GM23338 (cell line): Measurements from ENCODE around the gene SPHKAP. TPM values are rescaled to one million over a fixed set of nuclear protein-coding genes. Genes with fewer than 3 reads are reported as not detected.

ENCODE experiments used
- ATAC-seq: fragments of 200-7000 bp; cut with Tn5 transposase; 3 replicates; pipeline ENCODE4 v1.9.1; 2020
- DNase-seq: peaks from one replicate; pipeline ENCODE4 v3.0.0-alpha.2; 2015; ENCODE audit warnings: low spot score
- H2AFZ ChIP-seq: fragments of 200-600 bp; sonication (generic); 2 replicates; pipeline ENCODE4 v1.8.0; 2016; ENCODE audit warnings: antibody characterized with exemption, mild to moderate bottlenecking, moderate library complexity
- H3F3A ChIP-seq: fragments of 200-600 bp; sonication (generic); replicated peaks from 2 replicates; pipeline ENCODE4 v1.8.0; 2017; ENCODE audit warnings: antibody characterized with exemption, mixed run types, low read depth
- H3K27ac ChIP-seq: fragments of 200-600 bp; sonication (generic); 2 replicates; pipeline ENCODE4 v1.6.1; 2016; ENCODE audit warnings: low read depth
- H3K27me3 ChIP-seq: fragments of 200-600 bp; sonication (generic); 2 replicates; pipeline ENCODE4 v1.8.0; 2016; ENCODE audit warnings: mild to moderate bottlenecking, mixed run types, moderate library complexity; ENCODE audit not compliant: insufficient read depth
- H3K36me3 ChIP-seq: fragments of 200-600 bp; sonication (generic); 2 replicates; pipeline ENCODE4 v1.8.0; 2016; ENCODE audit warnings: mild to moderate bottlenecking; ENCODE audit not compliant: insufficient read depth
- H3K4me1 ChIP-seq: fragments of 200-600 bp; sonication (generic); 2 replicates; pipeline ENCODE4 v1.8.0; 2016; ENCODE audit warnings: mild to moderate bottlenecking, moderate library complexity; ENCODE audit not compliant: insufficient read depth
- H3K4me2 ChIP-seq: fragments of 200-600 bp; sonication (generic); 2 replicates; pipeline ENCODE4 v1.7.1; 2017; ENCODE audit warnings: mixed run types
- H3K4me3 ChIP-seq: fragments of 200-600 bp; sonication (generic); 2 replicates; pipeline ENCODE4 v1.6.1; 2016; ENCODE audit warnings: mixed run types
- H3K79me2 ChIP-seq: fragments of 200-600 bp; sonication (generic); replicated peaks from 2 replicates; pipeline ENCODE4 v1.8.0; 2017; ENCODE audit warnings: mild to moderate bottlenecking; ENCODE audit not compliant: insufficient read depth
- H3K9me2 ChIP-seq: fragments of 200-600 bp; sonication (generic); 2 replicates; pipeline ENCODE4 v1.8.0; 2017; ENCODE audit not compliant: insufficient read depth
- H4K20me1 ChIP-seq: fragments of 200-600 bp; sonication (generic); replicated peaks from 2 replicates; pipeline ENCODE4 v1.8.0; 2017; ENCODE audit warnings: mild to moderate bottlenecking; ENCODE audit not compliant: insufficient read depth
- H3K27ac Mint-ChIP-seq: 2 replicates; pipeline ENCODE4 v1.8.0; 2020; ENCODE audit warnings: inconsistent platforms, mild to moderate bottlenecking, moderate library complexity, mixed read lengths
- H3K27me3 Mint-ChIP-seq: 3 replicates; pipeline ENCODE4 v1.8.0; 2022; ENCODE audit warnings: low read depth, mild to moderate bottlenecking, moderate library complexity, mixed read lengths, inconsistent platforms; ENCODE audit not compliant: insufficient read depth, poor library complexity
- H3K36me3 Mint-ChIP-seq: 3 replicates; pipeline ENCODE4 v1.8.0; 2021; ENCODE audit warnings: low read depth, mild to moderate bottlenecking, inconsistent platforms, moderate library complexity, mixed read lengths
- H3K4me1 Mint-ChIP-seq: 3 replicates; pipeline ENCODE4 v1.8.0; 2020; ENCODE audit warnings: mild to moderate bottlenecking, inconsistent platforms, mixed read lengths
- H3K4me3 Mint-ChIP-seq: 3 replicates; pipeline ENCODE4 v1.8.0; 2021; ENCODE audit warnings: moderate library complexity, mild to moderate bottlenecking, inconsistent platforms, mixed read lengths
- H3K9me3 Mint-ChIP-seq: 3 replicates; pipeline ENCODE4 v1.8.0; 2020; ENCODE audit warnings: moderate library complexity, mild to moderate bottlenecking, inconsistent platforms, mixed read lengths
- EZH2phosphoT487 ChIP-seq: fragments of 200-600 bp; sonication (generic); IDR thresholded peaks from one replicate; pipeline ENCODE4 v1.8.1; 2018; ENCODE audit warnings: antibody characterized with exemption; ENCODE audit not compliant: unreplicated experiment
- NANOG ChIP-seq: IDR thresholded peaks from 2 replicates; pipeline ENCODE4 v1.6.1; 2016; ENCODE audit warnings: antibody characterized with exemption, borderline replicate concordance
- REST ChIP-seq: IDR thresholded peaks from one replicate; pipeline ENCODE4 v1.6.1; 2018; ENCODE audit warnings: antibody characterized with exemption; ENCODE audit not compliant: unreplicated experiment
- STAT1 ChIP-seq: IDR thresholded peaks from one replicate; pipeline ENCODE4 v1.6.1; 2016; ENCODE audit warnings: antibody characterized with exemption; ENCODE audit not compliant: unreplicated experiment
- ZNF331 ChIP-seq: fragments of 250-450 bp; sonication (Bioruptor Pico); IDR thresholded peaks from 2 replicates; pipeline ENCODE4 v1.5.0; 2020; ENCODE audit warnings: low read depth, mild to moderate bottlenecking, moderate library complexity
- polyA plus RNA-seq: library from polyadenylated mRNA; unstranded; fragments of >200 nt; fragmentation: Nextera tagmentation; extraction: Ambion mirVana; gene quantifications from 2 replicates; pipeline ENCODE4 v1.2.1, GENCODE V29; 2016
- total RNA-seq: library from RNA; depleted of rRNA; stranded (reverse); fragments of >200 nt; shearing (Covaris generic); gene quantifications from 2 replicates; pipeline ENCODE4 v1.2.3, GENCODE V29; 2014
- TF ChIP-seq, protein P1 (sequence below): fragments of 250-450 bp; sonication (Bioruptor Pico); IDR thresholded peaks from 2 replicates; pipeline ENCODE4 v1.5.0; 2020; ENCODE audit warnings: mild to moderate bottlenecking, moderate library complexity
- TF ChIP-seq, protein P2 (sequence below), 2 experiments: fragments of 200-600 bp in 1 of 2; sonication (generic) in 1 of 2; conservative IDR thresholded peaks; 2 replicates each; pipeline versions ENCODE4 v1.5.1 to v1.6.1; 2016 to 2017; ENCODE audit warnings: antibody characterized with exemption in 2 of 2, low read depth in 2 of 2, mild to moderate bottlenecking in 2 of 2, moderate library complexity in 1 of 2

Gene SPHKAP
- total and polyA plus RNA-seq, 2 experiments from 2014 or later, result 0.10 TPM; not detected in 1

DNA sequence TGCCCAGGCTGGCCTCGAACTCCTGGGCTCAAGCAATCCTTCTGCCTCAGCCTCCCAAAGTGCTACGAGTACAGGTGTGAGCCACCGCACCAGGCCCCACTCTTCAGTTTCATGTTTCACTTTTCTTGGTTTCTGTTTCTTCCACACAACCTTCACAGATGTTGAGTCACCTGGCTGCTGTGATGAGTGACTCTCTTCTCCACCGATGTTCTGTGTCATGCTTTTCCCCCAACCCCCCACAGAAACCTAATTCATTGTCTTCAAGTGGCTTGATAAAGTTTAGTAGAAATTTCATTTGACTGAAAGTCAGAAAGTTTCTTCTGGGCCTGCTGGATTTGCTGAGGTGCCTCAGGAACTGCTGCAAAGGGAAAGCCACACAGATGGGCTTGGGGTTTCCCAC is 78.5 kb downstream of the SPHKAP start (continued):
- TF ChIP-seq, protein P1, sequence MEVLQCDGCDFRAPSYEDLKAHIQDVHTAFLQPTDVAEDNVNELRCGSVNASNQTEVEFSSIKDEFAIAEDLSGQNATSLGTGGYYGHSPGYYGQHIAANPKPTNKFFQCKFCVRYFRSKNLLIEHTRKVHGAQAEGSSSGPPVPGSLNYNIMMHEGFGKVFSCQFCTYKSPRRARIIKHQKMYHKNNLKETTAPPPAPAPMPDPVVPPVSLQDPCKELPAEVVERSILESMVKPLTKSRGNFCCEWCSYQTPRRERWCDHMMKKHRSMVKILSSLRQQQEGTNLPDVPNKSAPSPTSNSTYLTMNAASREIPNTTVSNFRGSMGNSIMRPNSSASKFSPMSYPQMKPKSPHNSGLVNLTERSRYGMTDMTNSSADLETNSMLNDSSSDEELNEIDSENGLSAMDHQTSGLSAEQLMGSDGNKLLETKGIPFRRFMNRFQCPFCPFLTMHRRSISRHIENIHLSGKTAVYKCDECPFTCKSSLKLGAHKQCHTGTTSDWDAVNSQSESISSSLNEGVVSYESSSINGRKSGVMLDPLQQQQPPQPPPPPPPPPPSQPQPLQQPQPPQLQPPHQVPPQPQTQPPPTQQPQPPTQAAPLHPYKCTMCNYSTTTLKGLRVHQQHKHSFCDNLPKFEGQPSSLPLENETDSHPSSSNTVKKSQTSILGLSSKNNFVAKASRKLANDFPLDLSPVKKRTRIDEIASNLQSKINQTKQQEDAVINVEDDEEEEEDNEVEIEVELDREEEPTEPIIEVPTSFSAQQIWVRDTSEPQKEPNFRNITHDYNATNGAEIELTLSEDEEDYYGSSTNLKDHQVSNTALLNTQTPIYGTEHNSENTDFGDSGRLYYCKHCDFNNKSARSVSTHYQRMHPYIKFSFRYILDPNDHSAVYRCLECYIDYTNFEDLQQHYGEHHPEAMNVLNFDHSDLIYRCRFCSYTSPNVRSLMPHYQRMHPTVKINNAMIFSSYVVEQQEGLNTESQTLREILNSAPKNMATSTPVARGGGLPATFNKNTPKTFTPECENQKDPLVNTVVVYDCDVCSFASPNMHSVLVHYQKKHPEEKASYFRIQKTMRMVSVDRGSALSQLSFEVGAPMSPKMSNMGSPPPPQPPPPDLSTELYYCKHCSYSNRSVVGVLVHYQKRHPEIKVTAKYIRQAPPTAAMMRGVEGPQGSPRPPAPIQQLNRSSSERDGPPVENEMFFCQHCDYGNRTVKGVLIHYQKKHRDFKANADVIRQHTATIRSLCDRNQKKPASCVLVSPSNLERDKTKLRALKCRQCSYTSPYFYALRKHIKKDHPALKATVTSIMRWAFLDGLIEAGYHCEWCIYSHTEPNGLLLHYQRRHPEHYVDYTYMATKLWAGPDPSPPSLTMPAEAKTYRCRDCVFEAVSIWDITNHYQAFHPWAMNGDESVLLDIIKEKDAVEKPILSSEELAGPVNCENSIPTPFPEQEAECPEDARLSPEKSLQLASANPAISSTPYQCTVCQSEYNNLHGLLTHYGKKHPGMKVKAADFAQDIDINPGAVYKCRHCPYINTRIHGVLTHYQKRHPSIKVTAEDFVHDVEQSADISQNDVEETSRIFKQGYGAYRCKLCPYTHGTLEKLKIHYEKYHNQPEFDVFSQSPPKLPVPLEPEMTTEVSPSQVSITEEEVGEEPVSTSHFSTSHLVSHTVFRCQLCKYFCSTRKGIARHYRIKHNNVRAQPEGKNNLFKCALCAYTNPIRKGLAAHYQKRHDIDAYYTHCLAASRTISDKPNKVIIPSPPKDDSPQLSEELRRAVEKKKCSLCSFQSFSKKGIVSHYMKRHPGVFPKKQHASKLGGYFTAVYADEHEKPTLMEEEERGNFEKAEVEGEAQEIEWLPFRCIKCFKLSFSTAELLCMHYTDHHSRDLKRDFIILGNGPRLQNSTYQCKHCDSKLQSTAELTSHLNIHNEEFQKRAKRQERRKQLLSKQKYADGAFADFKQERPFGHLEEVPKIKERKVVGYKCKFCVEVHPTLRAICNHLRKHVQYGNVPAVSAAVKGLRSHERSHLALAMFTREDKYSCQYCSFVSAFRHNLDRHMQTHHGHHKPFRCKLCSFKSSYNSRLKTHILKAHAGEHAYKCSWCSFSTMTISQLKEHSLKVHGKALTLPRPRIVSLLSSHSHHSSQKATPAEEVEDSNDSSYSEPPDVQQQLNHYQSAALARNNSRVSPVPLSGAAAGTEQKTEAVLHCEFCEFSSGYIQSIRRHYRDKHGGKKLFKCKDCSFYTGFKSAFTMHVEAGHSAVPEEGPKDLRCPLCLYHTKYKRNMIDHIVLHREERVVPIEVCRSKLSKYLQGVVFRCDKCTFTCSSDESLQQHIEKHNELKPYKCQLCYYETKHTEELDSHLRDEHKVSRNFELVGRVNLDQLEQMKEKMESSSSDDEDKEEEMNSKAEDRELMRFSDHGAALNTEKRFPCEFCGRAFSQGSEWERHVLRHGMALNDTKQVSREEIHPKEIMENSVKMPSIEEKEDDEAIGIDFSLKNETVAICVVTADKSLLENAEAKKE, result no peak
- no peak for TF ChIP-seq ZNF331

DNA sequence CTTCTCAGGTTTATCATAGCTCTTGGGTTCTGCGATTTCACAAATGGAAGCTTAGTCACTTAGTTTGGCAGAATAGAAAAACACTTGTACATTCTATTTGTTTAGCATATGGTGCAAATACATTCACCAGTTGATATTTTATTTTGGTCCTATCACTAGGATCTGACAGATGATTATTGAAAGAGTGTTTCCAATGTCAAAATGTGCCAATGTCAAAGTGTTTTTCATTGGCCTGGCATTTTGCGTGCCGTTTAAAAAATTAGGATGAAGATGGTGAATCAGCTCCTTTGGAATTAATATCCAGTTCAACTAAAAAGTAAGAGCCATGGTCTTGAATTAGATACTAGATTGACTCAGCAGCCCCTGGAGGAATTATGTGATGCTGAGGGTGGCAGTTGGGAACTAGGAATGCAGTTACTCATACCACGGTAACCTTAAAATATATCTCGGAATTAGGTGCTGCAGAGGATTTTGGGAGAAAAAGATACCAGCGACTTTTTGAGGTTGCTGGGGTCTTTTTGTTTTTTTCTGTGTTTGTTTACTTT is 87.0 kb downstream of the SPHKAP start:
- H3K9me3 Mint-ChIP-seq, result peaks cover 30% of the 10 kb centered on the region
- no peaks in the 10 kb centered on the region for H3K4me1 ChIP-seq
- H3K4me2 ChIP-seq, result no peak overlapping the region
- H3K9me2 ChIP-seq, result no peaks in the 10 kb centered on the region
- no peak overlapping the region for H2AFZ ChIP-seq
- H3K4me1 Mint-ChIP-seq, result no peaks in the 10 kb centered on the region
- H3K27ac Mint-ChIP-seq, result no peak overlapping the region
- DNase-seq, result no peak
- H3F3A ChIP-seq, result no peaks in the 10 kb centered on the region
- H3K36me3 ChIP-seq, result no peaks in the 10 kb centered on the region
- no peaks in the 10 kb centered on the region for H3K79me2 ChIP-seq
- H3K4me3 Mint-ChIP-seq, result no peak overlapping the region
- no peaks in the 10 kb centered on the region for H3K27me3 ChIP-seq
- ATAC-seq, result no peak
- H3K36me3 Mint-ChIP-seq, result peaks cover 17% of the 10 kb centered on the region; the same call in 2 of the 3 replicates
- H3K27ac ChIP-seq, result no peak overlapping the region
- H3K4me3 ChIP-seq, result no peak overlapping the region
- no peaks in the 10 kb centered on the region for H3K27me3 Mint-ChIP-seq
- no peaks in the 10 kb centered on the region for H4K20me1 ChIP-seq
- TF ChIP-seq REST, result no peak
- TF ChIP-seq NANOG, result no peak
- no peak for TF ChIP-seq STAT1
- TF ChIP-seq, protein P2, sequence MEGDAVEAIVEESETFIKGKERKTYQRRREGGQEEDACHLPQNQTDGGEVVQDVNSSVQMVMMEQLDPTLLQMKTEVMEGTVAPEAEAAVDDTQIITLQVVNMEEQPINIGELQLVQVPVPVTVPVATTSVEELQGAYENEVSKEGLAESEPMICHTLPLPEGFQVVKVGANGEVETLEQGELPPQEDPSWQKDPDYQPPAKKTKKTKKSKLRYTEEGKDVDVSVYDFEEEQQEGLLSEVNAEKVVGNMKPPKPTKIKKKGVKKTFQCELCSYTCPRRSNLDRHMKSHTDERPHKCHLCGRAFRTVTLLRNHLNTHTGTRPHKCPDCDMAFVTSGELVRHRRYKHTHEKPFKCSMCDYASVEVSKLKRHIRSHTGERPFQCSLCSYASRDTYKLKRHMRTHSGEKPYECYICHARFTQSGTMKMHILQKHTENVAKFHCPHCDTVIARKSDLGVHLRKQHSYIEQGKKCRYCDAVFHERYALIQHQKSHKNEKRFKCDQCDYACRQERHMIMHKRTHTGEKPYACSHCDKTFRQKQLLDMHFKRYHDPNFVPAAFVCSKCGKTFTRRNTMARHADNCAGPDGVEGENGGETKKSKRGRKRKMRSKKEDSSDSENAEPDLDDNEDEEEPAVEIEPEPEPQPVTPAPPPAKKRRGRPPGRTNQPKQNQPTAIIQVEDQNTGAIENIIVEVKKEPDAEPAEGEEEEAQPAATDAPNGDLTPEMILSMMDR (conservative IDR thresholded peaks at IDR 0.05; ENCODE audit: low read depth in 2 of 2), result no peak
- no peak for TF ChIP-seq EZH2phosphoT487
